Retinal pigment epithelial cell (primary cell): Measurements from ENCODE around the gene USP54.

ENCODE experiments used
- DNase-seq: peaks from one replicate; pipeline ENCODE4 v3.0.0-alpha.2; 2010; ENCODE audit warnings: low read depth
- H3K4me3 ChIP-seq: 2 replicates; pipeline ENCODE4 v1.5.1; 2011; ENCODE audit warnings: mild to moderate bottlenecking, low read length, control low read depth, moderate library complexity
- CTCF ChIP-seq: conservative IDR thresholded peaks from 2 replicates; pipeline ENCODE4 v1.5.1; 2011; ENCODE audit warnings: low read depth, low read length, control low read depth, inconsistent platforms

USP54 gene

GRCh38 chr10:73469579-73469978 lies 121.6 kb downstream of the USP54 start:
- DNase-seq: no peak
- no peak overlapping the region for H3K4me3 ChIP-seq
- TF ChIP-seq CTCF: no peak

- no peak overlapping the region for H3K4me3 ChIP-seq
- no peak for DNase-seq
- no peak for TF ChIP-seq CTCF
These were observed 123.9 kb downstream of the USP54 start for GRCh38 chr10:73467206-73467605.

GRCh38 chr10:73465978-73466726 lies 125.0 kb downstream of the USP54 start:
- no peak for TF ChIP-seq CTCF
- H3K4me3 ChIP-seq: no peak overlapping the region
- no peak for DNase-seq

- no peak for TF ChIP-seq CTCF
- DNase-seq: no peak
These were observed 130.2 kb downstream of the USP54 start for GRCh38 chr10:73460897-73461296.

GRCh38 chr10:73459683-73460314 lies 131.3 kb downstream of the USP54 start:
- H3K4me3 ChIP-seq: no peak overlapping the region
- no peak for DNase-seq
- no peak for TF ChIP-seq CTCF

More at GRCh38 chr10:73460897-73461296, 130.2 kb downstream of the USP54 start:
- H3K4me3 ChIP-seq: no peak overlapping the region

GRCh38 chr10:73456187-73456890 lies 134.8 kb downstream of the USP54 start:
- no peak for TF ChIP-seq CTCF
- H3K4me3 ChIP-seq: no peak overlapping the region
- no peak for DNase-seq
